Neural cell (in vitro differentiated cells): ENCODE results near the gene KAT14. TPM values are rescaled to one million over a fixed set of nuclear protein-coding genes. Genes with fewer than 3 reads are reported as not detected.

Experiments used
- H2AFZ ChIP-seq: fragments of 200-600, 300-800 bp; sonication (generic), shearing (Covaris generic); 2 replicates; pipeline ENCODE4 v1.6.0; 2014; ENCODE audit warnings: low read depth, mild to moderate bottlenecking, antibody characterized with exemption, low read length, moderate library complexity
- H3F3A ChIP-seq: fragments of 200-600 bp; shearing (Covaris generic); 2 replicates; pipeline ENCODE4 v1.6.1; 2016; ENCODE audit warnings: mild to moderate bottlenecking, moderate library complexity, mixed read lengths, antibody characterized with exemption, low read length; ENCODE audit not compliant: insufficient read depth, poor library complexity, severe bottlenecking
- H3K27ac ChIP-seq: fragments of 200-600, 300-800 bp; sonication (generic), shearing (Covaris generic); 2 replicates; pipeline ENCODE4 v1.5.1; 2014; ENCODE audit warnings: mild to moderate bottlenecking, low read length, moderate library complexity
- H3K27me3 ChIP-seq: fragments of 300-800, 200-600 bp; sonication (generic), shearing (Covaris generic); 2 replicates; pipeline ENCODE4 v1.6.0; 2014; ENCODE audit warnings: mild to moderate bottlenecking, low read depth, low read length, moderate library complexity; ENCODE audit not compliant: insufficient read depth
- H3K36me3 ChIP-seq: fragments of 300-800, 200-600 bp; sonication (generic), shearing (Covaris generic); 2 replicates; pipeline ENCODE4 v1.5.1; 2014; ENCODE audit warnings: mild to moderate bottlenecking, antibody characterized with exemption, low read length, moderate library complexity; ENCODE audit not compliant: insufficient read depth
- H3K4me2 ChIP-seq: fragments of 300-800, 200-600 bp; sonication (generic), shearing (Covaris generic); 2 replicates; pipeline ENCODE4 v1.6.0; 2014; ENCODE audit warnings: mild to moderate bottlenecking, low read length
- H3K4me3 ChIP-seq: fragments of 300-800, 200-600 bp; sonication (generic), shearing (Covaris generic); 2 replicates; pipeline ENCODE4 v1.5.1; 2014; ENCODE audit warnings: mild to moderate bottlenecking, low read length, moderate library complexity
- H3K79me2 ChIP-seq: fragments of 200-600 bp; shearing (Covaris generic); replicated peaks from 2 replicates; pipeline ENCODE4 v1.6.0; 2014; ENCODE audit warnings: mild to moderate bottlenecking, low read length, moderate library complexity; ENCODE audit not compliant: insufficient read depth
- H3K9ac ChIP-seq: fragments of 300-800, 200-600 bp; sonication (generic), shearing (Covaris generic); 2 replicates; pipeline ENCODE4 v1.6.1; 2016; ENCODE audit warnings: mild to moderate bottlenecking, low read length, mixed read lengths
- H3K9me2 ChIP-seq: fragments of 200-600 bp; shearing (Covaris generic); 2 replicates; pipeline ENCODE4 v1.6.1; 2016; ENCODE audit warnings: mild to moderate bottlenecking, low read length, mixed read lengths; ENCODE audit not compliant: insufficient read depth
- H3K9me3 ChIP-seq: fragments of 200-600, 300-800 bp; sonication (generic), shearing (Covaris generic); 2 replicates; pipeline ENCODE4 v1.6.1; 2016; ENCODE audit warnings: mild to moderate bottlenecking, mixed run types, low read length, moderate library complexity, mixed read lengths
- H4K20me1 ChIP-seq: fragments of 200-600 bp; shearing (Covaris generic); 2 replicates; pipeline ENCODE4 v1.6.1; 2016; ENCODE audit warnings: mild to moderate bottlenecking, mixed run types; ENCODE audit not compliant: insufficient read depth
- EP300 ChIP-seq: fragments of 450-650 bp; conservative IDR thresholded peaks from 2 replicates; pipeline ENCODE4 v1.6.1; 2014; ENCODE audit warnings: antibody characterized with exemption, mild to moderate bottlenecking, moderate library complexity; ENCODE audit not compliant: poor library complexity, severe bottlenecking
- EZH2 ChIP-seq: fragments of 200-600, 300-800 bp; shearing (Covaris generic), sonication (generic); IDR thresholded peaks from 2 replicates; pipeline ENCODE4 v1.6.1; 2014; ENCODE audit warnings: antibody characterized with exemption, low read length, borderline replicate concordance, mild to moderate bottlenecking; ENCODE audit not compliant: insufficient read depth, poor library complexity, severe bottlenecking
- MXI1 ChIP-seq: fragments of 450-650 bp; conservative IDR thresholded peaks from 2 replicates; pipeline ENCODE4 v1.6.1; 2014; ENCODE audit warnings: antibody characterized with exemption, mild to moderate bottlenecking; ENCODE audit not compliant: poor library complexity, severe bottlenecking
- POLR2AphosphoS5 ChIP-seq: IDR thresholded peaks from 2 replicates; pipeline ENCODE4 v1.6.1; 2012
- RAD21 ChIP-seq: fragments of 450-650 bp; conservative IDR thresholded peaks from 2 replicates; pipeline ENCODE4 v1.6.1; 2014; ENCODE audit warnings: antibody characterized with exemption, mild to moderate bottlenecking, moderate library complexity
- SMC3 ChIP-seq: fragments of 450-650 bp; conservative IDR thresholded peaks from 2 replicates; pipeline ENCODE4 v1.6.1; 2014; ENCODE audit warnings: antibody characterized with exemption, mild to moderate bottlenecking, moderate library complexity; ENCODE audit not compliant: poor library complexity
- TAF1 ChIP-seq: IDR thresholded peaks from 2 replicates; pipeline ENCODE4 v1.6.1; 2012; ENCODE audit warnings: low read depth
- polyA plus RNA-seq: library from polyadenylated mRNA; depleted of rRNA; stranded (reverse); fragments of >200 nt; gene quantifications from 2 replicates; pipeline ENCODE4 v1.2.3, GENCODE V29; 2014
- TF ChIP-seq, protein P1 (sequence below): IDR thresholded peaks from 2 replicates; pipeline ENCODE4 v1.6.1; 2012; ENCODE audit warnings: borderline replicate concordance
- TF ChIP-seq, protein P2 (sequence below): fragments of 450-650 bp; IDR thresholded peaks from 2 replicates; pipeline ENCODE4 v1.5.1; 2014; ENCODE audit warnings: antibody characterized with exemption, mild to moderate bottlenecking, moderate library complexity; ENCODE audit not compliant: poor library complexity, severe bottlenecking

KAT14 gene
- polyA plus RNA-seq, 1 donor from 2014 or later = 19.3 TPM

DNA sequence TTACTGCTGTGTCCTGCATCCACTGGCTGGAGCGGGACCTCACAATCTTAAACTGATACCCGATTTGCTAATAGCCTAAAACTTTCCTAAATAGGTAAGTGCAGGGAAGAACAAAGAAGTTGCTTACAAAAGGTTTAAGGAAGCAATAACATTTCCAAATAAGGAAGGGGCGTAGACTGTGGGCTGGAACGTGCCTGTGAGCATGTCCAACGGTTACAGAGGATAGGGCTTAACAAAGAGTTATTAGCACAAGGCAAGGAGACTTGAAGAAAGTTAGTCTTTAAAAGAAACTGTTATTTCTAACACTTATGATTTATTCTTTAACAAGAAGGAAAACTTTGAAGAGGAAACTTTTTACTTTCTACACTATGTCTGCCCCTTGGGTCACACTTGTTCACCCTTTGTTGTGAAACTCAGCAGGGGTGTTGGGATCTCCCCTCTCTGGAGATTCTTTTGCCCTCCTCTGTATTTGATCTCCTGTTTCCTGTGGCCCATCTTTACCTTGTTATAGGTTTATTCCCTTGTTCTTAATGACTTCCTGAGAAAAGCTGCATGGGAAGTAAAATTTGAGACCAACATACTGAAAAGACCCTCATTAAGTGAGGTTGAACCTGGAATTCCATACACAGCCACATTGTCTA, 28.7 kb downstream of the KAT14 start:
- no peaks in the 10 kb centered on the region for H4K20me1 ChIP-seq
- H3K9me2 ChIP-seq = no peaks in the 10 kb centered on the region
- no peaks in the 10 kb centered on the region for H3F3A ChIP-seq
- H3K9ac ChIP-seq = no peak overlapping the region
- H2AFZ ChIP-seq = no peak overlapping the region
- H3K27ac ChIP-seq = no peak overlapping the region
- TF ChIP-seq, protein P1, sequence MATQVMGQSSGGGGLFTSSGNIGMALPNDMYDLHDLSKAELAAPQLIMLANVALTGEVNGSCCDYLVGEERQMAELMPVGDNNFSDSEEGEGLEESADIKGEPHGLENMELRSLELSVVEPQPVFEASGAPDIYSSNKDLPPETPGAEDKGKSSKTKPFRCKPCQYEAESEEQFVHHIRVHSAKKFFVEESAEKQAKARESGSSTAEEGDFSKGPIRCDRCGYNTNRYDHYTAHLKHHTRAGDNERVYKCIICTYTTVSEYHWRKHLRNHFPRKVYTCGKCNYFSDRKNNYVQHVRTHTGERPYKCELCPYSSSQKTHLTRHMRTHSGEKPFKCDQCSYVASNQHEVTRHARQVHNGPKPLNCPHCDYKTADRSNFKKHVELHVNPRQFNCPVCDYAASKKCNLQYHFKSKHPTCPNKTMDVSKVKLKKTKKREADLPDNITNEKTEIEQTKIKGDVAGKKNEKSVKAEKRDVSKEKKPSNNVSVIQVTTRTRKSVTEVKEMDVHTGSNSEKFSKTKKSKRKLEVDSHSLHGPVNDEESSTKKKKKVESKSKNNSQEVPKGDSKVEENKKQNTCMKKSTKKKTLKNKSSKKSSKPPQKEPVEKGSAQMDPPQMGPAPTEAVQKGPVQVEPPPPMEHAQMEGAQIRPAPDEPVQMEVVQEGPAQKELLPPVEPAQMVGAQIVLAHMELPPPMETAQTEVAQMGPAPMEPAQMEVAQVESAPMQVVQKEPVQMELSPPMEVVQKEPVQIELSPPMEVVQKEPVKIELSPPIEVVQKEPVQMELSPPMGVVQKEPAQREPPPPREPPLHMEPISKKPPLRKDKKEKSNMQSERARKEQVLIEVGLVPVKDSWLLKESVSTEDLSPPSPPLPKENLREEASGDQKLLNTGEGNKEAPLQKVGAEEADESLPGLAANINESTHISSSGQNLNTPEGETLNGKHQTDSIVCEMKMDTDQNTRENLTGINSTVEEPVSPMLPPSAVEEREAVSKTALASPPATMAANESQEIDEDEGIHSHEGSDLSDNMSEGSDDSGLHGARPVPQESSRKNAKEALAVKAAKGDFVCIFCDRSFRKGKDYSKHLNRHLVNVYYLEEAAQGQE = no peak
- TF ChIP-seq RAD21 = no peak
- no peak for TF ChIP-seq EZH2
- TF ChIP-seq, protein P2, sequence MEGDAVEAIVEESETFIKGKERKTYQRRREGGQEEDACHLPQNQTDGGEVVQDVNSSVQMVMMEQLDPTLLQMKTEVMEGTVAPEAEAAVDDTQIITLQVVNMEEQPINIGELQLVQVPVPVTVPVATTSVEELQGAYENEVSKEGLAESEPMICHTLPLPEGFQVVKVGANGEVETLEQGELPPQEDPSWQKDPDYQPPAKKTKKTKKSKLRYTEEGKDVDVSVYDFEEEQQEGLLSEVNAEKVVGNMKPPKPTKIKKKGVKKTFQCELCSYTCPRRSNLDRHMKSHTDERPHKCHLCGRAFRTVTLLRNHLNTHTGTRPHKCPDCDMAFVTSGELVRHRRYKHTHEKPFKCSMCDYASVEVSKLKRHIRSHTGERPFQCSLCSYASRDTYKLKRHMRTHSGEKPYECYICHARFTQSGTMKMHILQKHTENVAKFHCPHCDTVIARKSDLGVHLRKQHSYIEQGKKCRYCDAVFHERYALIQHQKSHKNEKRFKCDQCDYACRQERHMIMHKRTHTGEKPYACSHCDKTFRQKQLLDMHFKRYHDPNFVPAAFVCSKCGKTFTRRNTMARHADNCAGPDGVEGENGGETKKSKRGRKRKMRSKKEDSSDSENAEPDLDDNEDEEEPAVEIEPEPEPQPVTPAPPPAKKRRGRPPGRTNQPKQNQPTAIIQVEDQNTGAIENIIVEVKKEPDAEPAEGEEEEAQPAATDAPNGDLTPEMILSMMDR = no peak
- TF ChIP-seq TAF1 = no peak
- no peak for TF ChIP-seq MXI1
- no peak for TF ChIP-seq SMC3
- no peak for TF ChIP-seq POLR2AphosphoS5
- no peak for TF ChIP-seq EP300
- peaks cover 10% of the 10 kb centered on the region for H3K36me3 ChIP-seq
- H3K4me2 ChIP-seq = no peak overlapping the region
- H3K4me3 ChIP-seq = no peak overlapping the region
- H3K27me3 ChIP-seq = no peaks in the 10 kb centered on the region
- H3K9me3 ChIP-seq = no peaks in the 10 kb centered on the region
- no peaks in the 10 kb centered on the region for H3K79me2 ChIP-seq

- Histone ChIP-seq H3K4me2 (no peak overlapping the region), H4K20me1 (no peaks in the 10 kb centered on the region), H3K79me2 (no peaks in the 10 kb centered on the region), H3K36me3 (peaks cover 10% of the 10 kb centered on the region), H3K9me2 (no peaks in the 10 kb centered on the region), H3K27ac (no peak overlapping the region), H3K27me3 (no peaks in the 10 kb centered on the region), H3K9me3 (no peaks in the 10 kb centered on the region), H3K9ac (no peak overlapping the region), H2AFZ (no peak overlapping the region), H3F3A (no peaks in the 10 kb centered on the region), H3K4me3 (no peak overlapping the region)
- TF ChIP-seq TAF1 (no peak), RAD21 (no peak), SMC3 (no peak), EP300 (no peak), EZH2 (no peak), MXI1 (no peak), POLR2AphosphoS5 (no peak)
- TF ChIP-seq, protein P1 = no peak
- TF ChIP-seq, protein P2 = no peak
Measured at GRCh38 chr20:18166950-18167349, 29.3 kb downstream of the KAT14 start.
